ENCODE data around the gene NR5A1. TPM values are rescaled to one million over a fixed set of nuclear protein-coding genes. Genes with fewer than 3 reads are reported as not detected.

Gene NR5A1
- total RNA-seq, 4 donors from 2014 or later: 0.17 TPM; not detected in 3

- intact Hi-C loops (cut with DNase I): no loop called here
- H3K27me3 ChIP-seq: peaks cover 6 to 87% (median 30%) of the 10 kb centered on the region in 4 donors
- DNase-seq (ENCODE audit: extremely low spot score): no peak
- peaks cover 12 to 18% (median 16%) of the 10 kb centered on the region in 4 donors for H3K4me1 ChIP-seq
- 80% methylated on average over 3 of the region's 3 CpGs for WGBS
- no peak overlapping the region for H3K4me3 ChIP-seq
- TF ChIP-seq EP300 (IDR thresholded peaks at IDR 0.05): no peak
- TF ChIP-seq CTCF (IDR thresholded peaks at IDR 0.05): no peak
- no peak for TF ChIP-seq POLR2A (IDR thresholded peaks at IDR 0.05; ENCODE audit: low read depth)
- TF ChIP-seq POLR2AphosphoS5 (IDR thresholded peaks at IDR 0.05): no peak
- no peak overlapping the region for H3K27ac ChIP-seq (replicated peaks in 1 of 4)
- no peaks in the 10 kb centered on the region for H3K36me3 ChIP-seq
- H3K9me3 ChIP-seq: no peaks in the 10 kb centered on the region
Observed at GRCh38 chr9:124499216-124499615, 8.0 kb downstream of the NR5A1 start.

GRCh38 chr9:124498499-124499146 lies 8.6 kb downstream of the NR5A1 start:
- DNase-seq (ENCODE audit: extremely low spot score): no peak
- Histone ChIP-seq H3K4me1 (peaks cover 8 to 12% (median 10%) of the 10 kb centered on the region in 4 donors), H3K9me3 (no peaks in the 10 kb centered on the region), H3K4me3 (no peak overlapping the region), H3K36me3 (no peaks in the 10 kb centered on the region), H3K27me3 (peaks cover 4 to 85% (median 24%) of the 10 kb centered on the region in 4 donors), H3K27ac (replicated peaks in 1 of 4) (no peak overlapping the region)
- 67% methylated on average over 10 of the region's 15 CpGs for WGBS
- intact Hi-C loops (cut with DNase I): no loop called here
- no peak for TF ChIP-seq POLR2A (IDR thresholded peaks at IDR 0.05; ENCODE audit: low read depth)
- TF ChIP-seq EP300 (IDR thresholded peaks at IDR 0.05): no peak
- TF ChIP-seq CTCF (IDR thresholded peaks at IDR 0.05): no peak
- TF ChIP-seq POLR2AphosphoS5 (IDR thresholded peaks at IDR 0.05): no peak

GRCh38 chr9:124498040-124498439 lies 9.2 kb downstream of the NR5A1 start:
- Histone ChIP-seq H3K36me3 (no peaks in the 10 kb centered on the region), H3K27me3 (peaks cover 3 to 81% (median 18%) of the 10 kb centered on the region in 4 donors), H3K4me1 (peaks cover 2 to 6% (median 4%) of the 10 kb centered on the region in 4 donors), H3K9me3 (no peaks in the 10 kb centered on the region), H3K4me3 (no peak overlapping the region), H3K27ac (replicated peaks in 1 of 4) (no peak overlapping the region)
- 63% methylated on average over 6 of the region's 6 CpGs for WGBS
- intact Hi-C loops (cut with DNase I): no loop called here
- no peak for DNase-seq (ENCODE audit: extremely low spot score)
- TF ChIP-seq POLR2AphosphoS5 (IDR thresholded peaks at IDR 0.05) (no peak), CTCF (IDR thresholded peaks at IDR 0.05) (no peak), EP300 (IDR thresholded peaks at IDR 0.05) (no peak), POLR2A (IDR thresholded peaks at IDR 0.05; ENCODE audit: low read depth) (no peak)

- Histone ChIP-seq H3K27ac (replicated peaks in 1 of 4) (no peak overlapping the region), H3K4me1 (no peaks in the 10 kb centered on the region), H3K27me3 (peaks cover 0 to 81% (median 12%) of the 10 kb centered on the region in 4 donors), H3K4me3 (no peak overlapping the region), H3K9me3 (no peaks in the 10 kb centered on the region), H3K36me3 (no peaks in the 10 kb centered on the region)
- intact Hi-C loops (cut with DNase I): no loop called here
- WGBS: 89% methylated on average over 7 of the region's 8 CpGs
- no peak for DNase-seq (ENCODE audit: extremely low spot score)
- TF ChIP-seq POLR2A (IDR thresholded peaks at IDR 0.05; ENCODE audit: low read depth) (no peak), POLR2AphosphoS5 (IDR thresholded peaks at IDR 0.05) (no peak), CTCF (IDR thresholded peaks at IDR 0.05) (no peak), EP300 (IDR thresholded peaks at IDR 0.05) (no peak)
Observed at GRCh38 chr9:124497441-124497840, 9.8 kb downstream of the NR5A1 start.

GRCh38 chr9:124496463-124496862 lies 10.7 kb downstream of the NR5A1 start:
- H3K36me3 ChIP-seq: no peaks in the 10 kb centered on the region
- intact Hi-C loops (cut with DNase I): no loop called here
- peaks cover 0 to 81% (median 4%) of the 10 kb centered on the region in 4 donors for H3K27me3 ChIP-seq
- TF ChIP-seq CTCF (IDR thresholded peaks at IDR 0.05) (no peak), POLR2AphosphoS5 (IDR thresholded peaks at IDR 0.05) (no peak), EP300 (IDR thresholded peaks at IDR 0.05) (no peak), POLR2A (IDR thresholded peaks at IDR 0.05; ENCODE audit: low read depth) (no peak)
- H3K9me3 ChIP-seq: no peaks in the 10 kb centered on the region
- H3K4me3 ChIP-seq: no peak overlapping the region
- no peak overlapping the region for H3K27ac ChIP-seq (replicated peaks in 1 of 4)
- DNase-seq (ENCODE audit: extremely low spot score): no peak
- no peaks in the 10 kb centered on the region for H3K4me1 ChIP-seq
- 78% methylated on average over 9 of the region's 15 CpGs for WGBS

All from esophagus muscularis mucosa (tissue), 4 donors.